GM18867 (cell line): Measurements from ENCODE around the gene PLA2G5.

ENCODE experiments used
- ATAC-seq: cut with Tn5 transposase; IDR thresholded peaks from one replicate; pipeline ENCODE4 v1.9.1; 2021; ENCODE audit warnings: mild to moderate bottlenecking, moderate library complexity; ENCODE audit not compliant: unreplicated experiment

Gene PLA2G5

GRCh38 chr1:20063861-20064292 lies 6.1 kb upstream of the PLA2G5 start:
- no peak for ATAC-seq

- no peak for ATAC-seq
Measured at GRCh38 chr1:20068722-20069121, 1.3 kb upstream of the PLA2G5 start.

- no peak for ATAC-seq
Measured at GRCh38 chr1:20070357-20070756, 363 bp downstream of the PLA2G5 start.

- ATAC-seq, result no peak
Measured at GRCh38 chr1:20071416-20071815, 1.4 kb downstream of the PLA2G5 start.

GRCh38 chr1:20072771-20073170 lies 2.8 kb downstream of the PLA2G5 start:
- no peak for ATAC-seq

- ATAC-seq, result no peak
Measured at GRCh38 chr1:20073256-20073655, 3.3 kb downstream of the PLA2G5 start.

GRCh38 chr1:20074055-20074724 lies 4.2 kb downstream of the PLA2G5 start:
- no peak for ATAC-seq

GRCh38 chr1:20074725-20075171 lies 4.8 kb downstream of the PLA2G5 start:
- ATAC-seq, result no peak

GRCh38 chr1:20075345-20075744 lies 5.4 kb downstream of the PLA2G5 start:
- ATAC-seq, result no peak

GRCh38 chr1:20076223-20076622 lies 6.2 kb downstream of the PLA2G5 start:
- ATAC-seq, result no peak

- no peak for ATAC-seq
Measured at GRCh38 chr1:20076710-20077461, 6.9 kb downstream of the PLA2G5 start.

- no peak for ATAC-seq
Measured at GRCh38 chr1:20078171-20078651, 8.2 kb downstream of the PLA2G5 start.

GRCh38 chr1:20078711-20079110 lies 8.7 kb downstream of the PLA2G5 start:
- ATAC-seq, result no peak

- ATAC-seq, result no peak
Measured at GRCh38 chr1:20079661-20080305, 9.8 kb downstream of the PLA2G5 start.

GRCh38 chr1:20080441-20081352 lies 10.7 kb downstream of the PLA2G5 start:
- no peak for ATAC-seq

- no peak for ATAC-seq
Measured at GRCh38 chr1:20081353-20081810, 11.4 kb downstream of the PLA2G5 start.

- ATAC-seq, result no peak
Measured at GRCh38 chr1:20082772-20083171, 12.8 kb downstream of the PLA2G5 start.

- no peak for ATAC-seq
Measured at GRCh38 chr1:20083178-20083944, 13.4 kb downstream of the PLA2G5 start.

- ATAC-seq, result no peak
Measured at GRCh38 chr1:20086800-20087199, 16.8 kb downstream of the PLA2G5 start.

GRCh38 chr1:20087668-20088067 lies 17.7 kb downstream of the PLA2G5 start:
- no peak for ATAC-seq
